GM10266 (cell line): ENCODE measurements around the gene UFC1.
A peak's percentile ranks its signal among the peaks of the same experiment; 100 is the strongest.

ENCODE experiments used
- DNase-seq: peaks from one replicate; pipeline ENCODE4 v3.0.0; 2012; ENCODE audit errors: extremely low spot score
- CTCF ChIP-seq: IDR thresholded peaks from 2 replicates; pipeline ENCODE4 v1.5.1; 2012; ENCODE audit warnings: mild to moderate bottlenecking, low read depth; ENCODE audit not compliant: control insufficient read depth, insufficient read depth; ENCODE audit errors: missing control alignments

UFC1 gene

GRCh38 chr1:161159087-161159912 lies 5.5 kb downstream of the UFC1 start, which contains the start of gene USP21:
Gene USP21, plus strand, starts transcription at chr1:161159500. Its CDS starts 1,141 bp downstream, at chr1:161160641.
- TF ChIP-seq CTCF, result no peak

GRCh38 chr1:161159913-161160243 lies 6.1 kb downstream of the UFC1 start:
- no peak for DNase-seq
- no peak for TF ChIP-seq CTCF

More at GRCh38 chr1:161159087-161159912, 5.5 kb downstream of the UFC1 start, which contains the start of gene USP21:
- DNase-seq, result peak; percentile 94

- no peak for DNase-seq
- no peak for TF ChIP-seq CTCF
These were observed 6.9 kb downstream of the UFC1 start for GRCh38 chr1:161160671-161161145.

GRCh38 chr1:161161652-161162051 lies 7.9 kb downstream of the UFC1 start:
- TF ChIP-seq CTCF, result no peak
- DNase-seq, result no peak

GRCh38 chr1:161162052-161162451 lies 8.3 kb downstream of the UFC1 start:
- no peak for DNase-seq
- TF ChIP-seq CTCF, result no peak

GRCh38 chr1:161162806-161163205 lies 9.0 kb downstream of the UFC1 start:
- no peak for DNase-seq
- TF ChIP-seq CTCF, result no peak

GRCh38 chr1:161163793-161164192 lies 10.0 kb downstream of the UFC1 start:
- no peak for TF ChIP-seq CTCF
- no peak for DNase-seq
